Osteoblast (primary cell): ENCODE results near the gene INPP5F. TPM values are rescaled to one million over a fixed set of nuclear protein-coding genes. Genes with fewer than 3 reads are reported as not detected.

Experiments
- DNase-seq: peaks from one replicate; pipeline ENCODE4 v3.0.0; 2011; ENCODE audit warnings: low spot score, mixed read lengths; ENCODE audit not compliant: insufficient read length; ENCODE audit errors: missing footprints
- H2AFZ ChIP-seq: 2 replicates; pipeline ENCODE4 v1.6.0; 2011; ENCODE audit warnings: mild to moderate bottlenecking, low read length
- H3K27ac ChIP-seq: 2 replicates; pipeline ENCODE4 v1.5.1; 2011; ENCODE audit warnings: mild to moderate bottlenecking, low read depth, low read length, moderate library complexity
- H3K27me3 ChIP-seq: 2 replicates; pipeline ENCODE4 v1.6.0; 2012; ENCODE audit warnings: mild to moderate bottlenecking, control low read depth, inconsistent platforms, low read length, moderate library complexity; ENCODE audit not compliant: insufficient read depth
- H3K36me3 ChIP-seq: 2 replicates; pipeline ENCODE4 v1.5.1; 2011; ENCODE audit warnings: mild to moderate bottlenecking, low read length, control low read depth, moderate library complexity; ENCODE audit not compliant: insufficient read depth
- H3K4me1 ChIP-seq: 2 replicates; pipeline ENCODE4 v1.5.1; 2011; ENCODE audit warnings: mild to moderate bottlenecking, low read length, control low read depth, moderate library complexity; ENCODE audit not compliant: insufficient read depth
- H3K4me2 ChIP-seq: 2 replicates; pipeline ENCODE4 v1.6.0; 2011; ENCODE audit warnings: mild to moderate bottlenecking, low read length; ENCODE audit not compliant: insufficient read depth
- H3K4me3 ChIP-seq: fragments of 200-600 bp; sonication (generic); 3 replicates; pipeline ENCODE4 v1.5.1; 2012; ENCODE audit warnings: mild to moderate bottlenecking, low read length, inconsistent platforms; ENCODE audit not compliant: insufficient read depth
- H3K79me2 ChIP-seq: 2 replicates; pipeline ENCODE4 v1.6.0; 2012; ENCODE audit warnings: mild to moderate bottlenecking, low read length, control low read depth, inconsistent platforms; ENCODE audit not compliant: insufficient read depth
- H3K9me3 ChIP-seq: 2 replicates; pipeline ENCODE4 v1.5.1; 2011; ENCODE audit warnings: low read depth, low read length, control low read depth
- H4K20me1 ChIP-seq: 2 replicates; pipeline ENCODE4 v1.6.0; 2012; ENCODE audit warnings: mild to moderate bottlenecking, low read length, control low read depth; ENCODE audit not compliant: insufficient read depth
- CTCF ChIP-seq: IDR thresholded peaks from 2 replicates; pipeline ENCODE4 v1.5.1; 2011; ENCODE audit warnings: mild to moderate bottlenecking, low read depth, low read length, moderate library complexity; ENCODE audit errors: extremely low read depth
- total RNA-seq: library from RNA; depleted of rRNA; stranded (reverse); fragments of >200 nt; gene quantifications from 2 replicates; pipeline ENCODE4 v1.2.3, GENCODE V29; 2012

INPP5F gene
- total RNA-seq, 1 donor, result 10.9 TPM

- H3K27ac ChIP-seq, result no peak overlapping the region
- H3K4me1 ChIP-seq, result peaks cover 5% of the 10 kb centered on the region
These were observed 29.6 kb downstream of the INPP5F start for GRCh38 chr10:119755446-119755845.

GRCh38 chr10:119758448-119759195 lies 32.8 kb downstream of the INPP5F start:
- no peak overlapping the region for H2AFZ ChIP-seq
- H3K9me3 ChIP-seq, result no peaks in the 10 kb centered on the region
- H3K79me2 ChIP-seq, result no peaks in the 10 kb centered on the region
- TF ChIP-seq CTCF, result no peak
- H3K27me3 ChIP-seq, result no peaks in the 10 kb centered on the region
- peaks cover 23% of the 10 kb centered on the region for H3K4me1 ChIP-seq
- no peak overlapping the region for H3K27ac ChIP-seq
- H4K20me1 ChIP-seq, result no peaks in the 10 kb centered on the region
- DNase-seq, result no peak
- H3K36me3 ChIP-seq, result no peaks in the 10 kb centered on the region
- H3K4me2 ChIP-seq, result no peak overlapping the region
- H3K4me3 ChIP-seq, result no peak overlapping the region

More at GRCh38 chr10:119755446-119755845, 29.6 kb downstream of the INPP5F start:
- Histone ChIP-seq H3K36me3 (no peaks in the 10 kb centered on the region), H3K9me3 (no peaks in the 10 kb centered on the region), H4K20me1 (peaks cover under 1% of the 10 kb centered on the region), H3K4me3 (no peak overlapping the region), H3K4me2 (no peak overlapping the region), H3K79me2 (peaks cover 2% of the 10 kb centered on the region), H2AFZ (no peak overlapping the region), H3K27me3 (no peaks in the 10 kb centered on the region)
- TF ChIP-seq CTCF, result no peak
- DNase-seq, result peak; percentile 42

GRCh38 chr10:119759832-119760231 lies 34.0 kb downstream of the INPP5F start:
- no peaks in the 10 kb centered on the region for H3K36me3 ChIP-seq
- H3K9me3 ChIP-seq, result no peaks in the 10 kb centered on the region
- peaks cover 23% of the 10 kb centered on the region for H3K4me1 ChIP-seq
- DNase-seq, result peak; percentile 27
- no peak for TF ChIP-seq CTCF
- no peaks in the 10 kb centered on the region for H3K79me2 ChIP-seq
- H3K4me2 ChIP-seq, result no peak overlapping the region
- no peaks in the 10 kb centered on the region for H3K27me3 ChIP-seq
- no peaks in the 10 kb centered on the region for H4K20me1 ChIP-seq
- no peak overlapping the region for H2AFZ ChIP-seq
- H3K4me3 ChIP-seq, result no peak overlapping the region
- H3K27ac ChIP-seq, result no peak overlapping the region

GRCh38 chr10:119761106-119761505 lies 35.3 kb downstream of the INPP5F start:
- Histone ChIP-seq H3K4me2 (peak overlapping the region; percentile 35), H3K4me1 (peaks cover 18% of the 10 kb centered on the region), H3K27me3 (no peaks in the 10 kb centered on the region), H2AFZ (peak overlapping the region; percentile 58), H3K4me3 (no peak overlapping the region), H3K36me3 (no peaks in the 10 kb centered on the region), H3K79me2 (no peaks in the 10 kb centered on the region), H3K27ac (no peak overlapping the region), H3K9me3 (no peaks in the 10 kb centered on the region), H4K20me1 (no peaks in the 10 kb centered on the region)
- DNase-seq, result no peak
- no peak for TF ChIP-seq CTCF
